Osteocyte (in vitro differentiated cells): ENCODE results near the gene TMPRSS11A. TPM values are rescaled to one million over a fixed set of nuclear protein-coding genes. Genes with fewer than 3 reads are reported as not detected.

ENCODE experiments used
- DNase-seq: peaks from one replicate; pipeline ENCODE4 v3.0.0; 2021; ENCODE audit warnings: mixed read lengths; ENCODE audit not compliant: unreplicated experiment; ENCODE audit errors: extremely low spot score
- H3K27ac Mint-ChIP-seq: one replicate; pipeline ENCODE4 v1.8.0; 2021; ENCODE audit warnings: mild to moderate bottlenecking, mixed read lengths; ENCODE audit not compliant: unreplicated experiment
- H3K27me3 Mint-ChIP-seq: one replicate; pipeline ENCODE4 v1.8.0; 2021; ENCODE audit warnings: mixed read lengths; ENCODE audit not compliant: unreplicated experiment
- H3K36me3 Mint-ChIP-seq: one replicate; pipeline ENCODE4 v1.8.0; 2021; ENCODE audit warnings: mixed read lengths; ENCODE audit not compliant: unreplicated experiment
- H3K4me1 Mint-ChIP-seq: one replicate; pipeline ENCODE4 v1.8.0; 2021; ENCODE audit warnings: mixed read lengths; ENCODE audit not compliant: unreplicated experiment
- H3K4me3 Mint-ChIP-seq: one replicate; pipeline ENCODE4 v1.8.0; 2021; ENCODE audit warnings: mild to moderate bottlenecking, moderate library complexity, mixed read lengths; ENCODE audit not compliant: unreplicated experiment
- H3K9me3 Mint-ChIP-seq: one replicate; pipeline ENCODE4 v1.8.0; 2021; ENCODE audit warnings: mixed read lengths; ENCODE audit not compliant: unreplicated experiment
- total RNA-seq: library from RNA; stranded (reverse); gene quantifications from 2 replicates; pipeline ENCODE4 v1.2.1, GENCODE V29; 2021
- TF ChIP-seq, protein P1 (sequence below): fragments of 200-600 bp; sonication (generic); IDR thresholded peaks from 2 replicates; pipeline ENCODE4 v1.5.0; 2021; ENCODE audit warnings: antibody characterized with exemption, mild to moderate bottlenecking, moderate library complexity

Gene TMPRSS11A
- total RNA-seq, 1 donor from 2014 or later, result not detected

DNA sequence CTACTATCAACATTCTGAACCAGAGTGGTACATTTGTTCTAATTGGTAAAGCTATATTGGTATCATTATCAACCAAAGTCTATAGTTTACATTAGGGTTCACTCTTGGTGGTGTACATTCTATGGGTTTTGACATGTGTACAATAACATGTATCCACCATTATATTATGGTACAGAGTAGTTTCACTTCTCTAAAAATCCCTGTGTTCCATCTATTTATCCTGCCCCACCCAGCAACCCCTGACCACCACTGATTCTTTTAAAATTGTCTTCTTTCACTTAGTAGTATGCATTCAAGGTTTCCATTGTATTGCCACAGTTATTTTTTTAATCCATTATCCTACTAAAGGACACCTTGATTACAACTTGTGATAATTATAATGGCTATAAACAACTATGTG, 64.2 kb downstream of the TMPRSS11A start:
- TF ChIP-seq, protein P1, sequence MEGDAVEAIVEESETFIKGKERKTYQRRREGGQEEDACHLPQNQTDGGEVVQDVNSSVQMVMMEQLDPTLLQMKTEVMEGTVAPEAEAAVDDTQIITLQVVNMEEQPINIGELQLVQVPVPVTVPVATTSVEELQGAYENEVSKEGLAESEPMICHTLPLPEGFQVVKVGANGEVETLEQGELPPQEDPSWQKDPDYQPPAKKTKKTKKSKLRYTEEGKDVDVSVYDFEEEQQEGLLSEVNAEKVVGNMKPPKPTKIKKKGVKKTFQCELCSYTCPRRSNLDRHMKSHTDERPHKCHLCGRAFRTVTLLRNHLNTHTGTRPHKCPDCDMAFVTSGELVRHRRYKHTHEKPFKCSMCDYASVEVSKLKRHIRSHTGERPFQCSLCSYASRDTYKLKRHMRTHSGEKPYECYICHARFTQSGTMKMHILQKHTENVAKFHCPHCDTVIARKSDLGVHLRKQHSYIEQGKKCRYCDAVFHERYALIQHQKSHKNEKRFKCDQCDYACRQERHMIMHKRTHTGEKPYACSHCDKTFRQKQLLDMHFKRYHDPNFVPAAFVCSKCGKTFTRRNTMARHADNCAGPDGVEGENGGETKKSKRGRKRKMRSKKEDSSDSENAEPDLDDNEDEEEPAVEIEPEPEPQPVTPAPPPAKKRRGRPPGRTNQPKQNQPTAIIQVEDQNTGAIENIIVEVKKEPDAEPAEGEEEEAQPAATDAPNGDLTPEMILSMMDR, result no peak
- no peaks in the 10 kb centered on the region for H3K9me3 Mint-ChIP-seq
- DNase-seq, result no peak
- no peak overlapping the region for H3K4me3 Mint-ChIP-seq
- H3K27me3 Mint-ChIP-seq, result peaks cover 7% of the 10 kb centered on the region
- H3K36me3 Mint-ChIP-seq, result no peaks in the 10 kb centered on the region
- no peak overlapping the region for H3K27ac Mint-ChIP-seq
- no peaks in the 10 kb centered on the region for H3K4me1 Mint-ChIP-seq

DNA sequence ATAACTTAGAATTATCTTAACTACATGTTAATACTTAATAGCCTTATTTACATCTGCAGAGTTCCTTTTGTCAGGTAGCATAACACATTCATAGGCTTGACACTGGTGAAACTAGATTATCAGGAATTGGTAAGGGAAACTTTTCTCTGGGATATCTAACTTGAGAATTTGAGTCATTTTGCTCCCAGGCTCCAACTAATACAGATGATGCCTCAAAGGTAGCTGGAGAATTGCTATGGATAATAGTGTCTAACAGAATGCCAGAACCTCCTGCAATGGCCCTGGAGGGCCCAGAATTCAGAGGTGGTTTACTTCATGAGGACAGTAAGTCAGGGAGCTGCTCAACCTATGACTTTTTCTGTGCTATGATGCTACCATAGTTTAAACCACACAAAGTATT, 65.6 kb downstream of the TMPRSS11A start:
- no peak overlapping the region for H3K4me3 Mint-ChIP-seq
- H3K27ac Mint-ChIP-seq, result no peak overlapping the region
- H3K36me3 Mint-ChIP-seq, result no peaks in the 10 kb centered on the region
- no peaks in the 10 kb centered on the region for H3K9me3 Mint-ChIP-seq
- no peaks in the 10 kb centered on the region for H3K4me1 Mint-ChIP-seq
- DNase-seq, result no peak
- TF ChIP-seq, protein P1, result no peak
- H3K27me3 Mint-ChIP-seq, result no peaks in the 10 kb centered on the region

DNA sequence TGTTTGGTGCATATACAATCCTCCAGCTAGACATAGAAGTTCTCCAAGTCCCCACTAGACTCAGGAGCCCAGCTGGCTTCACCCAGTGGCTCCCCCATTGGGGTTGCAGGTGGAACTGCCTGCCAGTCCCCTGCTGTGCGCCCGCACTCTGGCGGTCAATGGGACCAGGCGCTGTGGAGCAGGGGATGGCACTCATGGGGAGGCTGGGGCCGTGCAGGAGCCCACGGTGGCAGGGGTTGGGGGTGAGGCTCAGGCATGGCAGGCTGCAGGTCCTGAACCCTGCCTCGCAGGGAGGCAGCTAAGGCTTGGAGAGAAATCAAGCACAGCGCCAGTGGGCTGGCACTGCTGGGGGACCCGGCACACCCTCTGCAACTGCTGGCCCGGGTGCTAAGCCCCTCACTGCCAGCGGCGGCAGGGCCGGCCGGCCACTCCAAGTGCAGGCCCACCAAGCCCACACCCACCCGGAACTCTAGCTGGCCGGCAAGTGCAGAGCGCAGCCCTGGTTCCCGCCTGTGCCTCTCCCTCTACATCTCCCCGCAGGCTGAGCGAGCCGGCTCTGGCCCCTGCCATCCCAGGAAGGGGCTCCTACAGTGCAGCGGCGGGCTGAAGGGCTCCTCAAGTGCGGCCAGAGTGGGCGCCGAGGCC, 66.8 kb downstream of the TMPRSS11A start:
- no peak for DNase-seq
- Mint-ChIP-seq H3K4me3 (no peak overlapping the region), H3K9me3 (no peaks in the 10 kb centered on the region), H3K4me1 (no peaks in the 10 kb centered on the region), H3K36me3 (no peaks in the 10 kb centered on the region), H3K27ac (no peak overlapping the region), H3K27me3 (no peaks in the 10 kb centered on the region)
- TF ChIP-seq, protein P1, result no peak

DNA sequence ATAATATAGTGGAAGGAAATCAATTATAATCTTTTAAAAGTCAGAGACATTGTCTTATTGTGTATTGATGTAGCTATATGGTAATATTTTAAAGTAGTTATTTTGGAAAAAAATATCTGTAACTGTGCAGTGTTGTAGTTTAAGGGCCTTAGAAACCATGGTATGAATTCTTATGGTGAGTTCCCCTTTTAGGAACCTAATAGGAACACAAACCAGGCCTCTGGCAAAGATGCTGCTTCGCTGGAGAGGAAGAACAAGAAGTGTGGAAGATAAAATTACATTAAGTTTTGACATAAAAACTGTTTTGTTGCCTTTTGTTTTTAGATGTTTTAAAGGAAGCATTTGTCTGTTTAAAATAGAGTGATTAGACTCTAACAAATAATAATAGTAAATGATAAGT, 68.6 kb downstream of the TMPRSS11A start:
- TF ChIP-seq, protein P1, result no peak
- Mint-ChIP-seq H3K9me3 (no peaks in the 10 kb centered on the region), H3K27me3 (no peaks in the 10 kb centered on the region), H3K36me3 (no peaks in the 10 kb centered on the region), H3K4me1 (no peaks in the 10 kb centered on the region), H3K27ac (no peak overlapping the region), H3K4me3 (no peak overlapping the region)
- no peak for DNase-seq

DNA sequence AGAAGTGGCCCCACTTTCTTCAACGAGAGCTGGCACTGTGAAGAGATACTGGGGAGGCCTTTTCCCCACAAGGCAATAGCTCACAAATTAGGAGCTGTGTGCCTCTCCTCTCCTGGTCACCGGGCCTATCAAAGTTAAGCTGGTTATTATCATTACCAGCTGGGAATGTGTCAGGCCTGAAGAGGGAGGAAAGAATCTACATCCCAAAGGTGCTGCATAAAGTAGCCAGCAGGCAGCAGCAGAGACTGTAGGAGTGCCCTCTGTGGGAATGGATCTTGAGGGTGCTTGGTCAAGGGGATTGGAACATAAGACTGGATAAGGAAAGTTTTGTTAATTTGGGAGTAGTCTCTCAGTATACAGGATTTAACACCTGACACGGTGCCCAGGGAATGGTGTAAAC, 70.4 kb downstream of the TMPRSS11A start:
- Mint-ChIP-seq H3K27me3 (no peaks in the 10 kb centered on the region), H3K4me3 (no peak overlapping the region), H3K27ac (no peak overlapping the region), H3K36me3 (no peaks in the 10 kb centered on the region), H3K4me1 (no peaks in the 10 kb centered on the region), H3K9me3 (no peaks in the 10 kb centered on the region)
- TF ChIP-seq, protein P1, result no peak
- no peak for DNase-seq
